Activated CD4-positive, alpha-beta T cell treated with anti-CD3 and anti-CD28 coated beads for 36 hours (primary cell): ENCODE data around the gene SLC35G2. TPM values are rescaled to one million over a fixed set of nuclear protein-coding genes. Genes with fewer than 3 reads are reported as not detected.
"Not testable (repeated sequence)": the region's sequence is repeated elsewhere in the genome, so short reads cannot be mapped to it uniquely, and the experiment has no call there.

ENCODE experiments used
- ATAC-seq: fragments of 200-7000 bp; cut with Tn5 transposase; one replicate; pipeline ENCODE4 v1.10.0; 2021; ENCODE audit warnings: mild to moderate bottlenecking, moderate library complexity
- CTCF ChIA-PET: fragments of 350-600 bp; sonication (Branson Sonifier 250); formaldehyde crosslinking; loops from one replicate; lab custom pipeline; 2021; ENCODE audit warnings: antibody characterized with exemption; lab: Charles Lee
- POLR2A ChIA-PET: fragments of 350-600 bp; sonication (Branson Sonifier 250); formaldehyde crosslinking; loops from one replicate; lab custom pipeline; 2021; ENCODE audit warnings: antibody characterized with exemption, inconsistent platforms; lab: Charles Lee
- DNase-seq: peaks from one replicate; pipeline ENCODE4 v3.0.0-alpha.2; 2020
- H3K27ac Mint-ChIP-seq: one replicate; pipeline ENCODE4 v1.8.0; 2021; ENCODE audit warnings: mixed read lengths
- H3K27me3 Mint-ChIP-seq: one replicate; pipeline ENCODE4 v1.8.0; 2021; ENCODE audit warnings: mixed read lengths
- H3K36me3 Mint-ChIP-seq: one replicate; pipeline ENCODE4 v1.8.0; 2021; ENCODE audit warnings: low read depth, mixed read lengths
- H3K4me1 Mint-ChIP-seq: one replicate; pipeline ENCODE4 v1.8.0; 2021; ENCODE audit warnings: mixed read lengths
- H3K4me3 Mint-ChIP-seq: one replicate; pipeline ENCODE4 v1.8.0; 2021; ENCODE audit warnings: mild to moderate bottlenecking, moderate library complexity, mixed read lengths
- H3K9me3 Mint-ChIP-seq: one replicate; pipeline ENCODE4 v1.8.0; 2021; ENCODE audit warnings: low read depth, mixed read lengths
- intact Hi-C, 2 experiments: fragments of 100-400 bp; cut with DNase I in 1 of 2; cut with micrococcal nuclease in 1 of 2; formaldehyde crosslinking; loops; one replicate each; pipeline versions ENCODE4 v1.14.2 to v1.15.1; 2022 to 2024; cut with DNase I, micrococcal nuclease
- total RNA-seq, 2 experiments: library from RNA; stranded (reverse); gene quantifications; one replicate each; pipeline ENCODE4 v1.2.3, GENCODE V29; 2021

Gene SLC35G2
- total RNA-seq, 2 experiments from 2014 or later, result 1.7 to 2.0 TPM

GRCh38 chr3:136902530-136902929 is 83.6 kb downstream of the SLC35G2 start:
- ATAC-seq, DNase-seq, POLR2A ChIA-PET, CTCF ChIA-PET, H3K4me3 Mint-ChIP-seq, H3K27ac Mint-ChIP-seq, H3K27me3 Mint-ChIP-seq: not testable (repeated sequence)
- intact Hi-C loops, result loop anchor here in 1 of 2 experiments (5.0 kb wide), 1 partner anchor 40 kb away; the partner anchor contains the start of gene NCK1
- Mint-ChIP-seq H3K4me1 (peaks cover 63% of the 10 kb centered on the region), H3K9me3 (peaks cover 26% of the 10 kb centered on the region), H3K36me3 (peaks cover 61% of the 10 kb centered on the region)

GRCh38 chr3:136903899-136904298 is 85.0 kb downstream of the SLC35G2 start:
- intact Hi-C loops, result loop anchor here in 1 of 2 experiments (5.0 kb wide), 1 partner anchor 42 kb away; the partner anchor contains the start of gene NCK1
- Mint-ChIP-seq H3K4me1 (peaks cover 68% of the 10 kb centered on the region), H3K27ac (no peak overlapping the region), H3K9me3 (peaks cover 26% of the 10 kb centered on the region), H3K4me3 (no peak overlapping the region), H3K27me3 (no peaks in the 10 kb centered on the region), H3K36me3 (peaks cover 58% of the 10 kb centered on the region)
- POLR2A ChIA-PET, result no interaction called here
- CTCF ChIA-PET, result no interaction called here
- no peak for DNase-seq
- no peak for ATAC-seq

GRCh38 chr3:136904746-136905145 is 85.8 kb downstream of the SLC35G2 start:
- Mint-ChIP-seq H3K36me3 (peaks cover 54% of the 10 kb centered on the region), H3K4me3 (no peak overlapping the region)
- POLR2A ChIA-PET, result no interaction called here

More at GRCh38 chr3:136904746-136905145, 85.8 kb downstream of the SLC35G2 start:
- DNase-seq (no peak), ATAC-seq (no peak)
- H3K27ac Mint-ChIP-seq, result no peak overlapping the region
- intact Hi-C loops, result loop anchor here in 1 of 2 experiments (5.0 kb wide), 1 partner anchor 42 kb away; the partner anchor contains the start of gene NCK1
- peaks cover 68% of the 10 kb centered on the region for H3K4me1 Mint-ChIP-seq
- CTCF ChIA-PET, result no interaction called here
- H3K9me3 Mint-ChIP-seq, result peaks cover 26% of the 10 kb centered on the region
- no peaks in the 10 kb centered on the region for H3K27me3 Mint-ChIP-seq

Other genes starting within 250 kb of the SLC35G2 start
- 10 to 100 TPM; 27.1 to 36.0 TPM for gene STAG1, start 66.7 kb upstream of the SLC35G2 start, total RNA-seq
- gene NCK1, start 43.1 kb downstream of the SLC35G2 start, total RNA-seq, result 10 to 100 TPM; 30.4 to 31.9 TPM
- 1 to 10 TPM in 1 of 2 experiments, under 1 TPM in 1; 0.93 to 1.1 TPM for gene IL20RB, start 138.9 kb downstream of the SLC35G2 start, total RNA-seq